Testis (tissue), 3 donors: ENCODE measurements around the gene MAML2. TPM values are rescaled to one million over a fixed set of nuclear protein-coding genes. Genes with fewer than 3 reads are reported as not detected.
A peak's percentile ranks its signal among the peaks of the same experiment; 100 is the strongest.

Experiments used
- DNase-seq: peaks from one replicate; pipeline ENCODE4 v3.0.0-alpha.2; 2019
- H3K27ac ChIP-seq, 2 donors: fragments of 200-600 bp; sonication (generic); one replicate each; pipeline ENCODE4 v1.5.1; 2019
- H3K27me3 ChIP-seq: fragments of 200-600 bp; sonication (generic); one replicate; pipeline ENCODE4 v1.5.1; 2019
- H3K36me3 ChIP-seq: fragments of 200-600 bp; sonication (generic); one replicate; pipeline ENCODE4 v1.5.1; 2017; ENCODE audit warnings: low read depth; ENCODE audit errors: missing control alignments
- H3K4me1 ChIP-seq: fragments of 200-600 bp; sonication (generic); one replicate; pipeline ENCODE4 v1.5.1; 2019
- H3K4me3 ChIP-seq, 2 donors: fragments of 200-600 bp; sonication (generic); one replicate each; pipeline ENCODE4 v1.5.1; 2017 to 2019
- H3K9me3 ChIP-seq: fragments of 200-600 bp; sonication (generic); one replicate; pipeline ENCODE4 v1.5.1; 2017
- CTCF ChIP-seq, 3 experiments: fragments of 450-650 bp in 2 of 3; fragments of 200-600 bp in 1 of 3; sonication (generic) in 1 of 3; IDR thresholded peaks; one replicate each; pipeline ENCODE4 v1.5.1; 2016 to 2019; ENCODE audit warnings: antibody characterized with exemption in 3 of 3, mild to moderate bottlenecking in 2 of 3, moderate library complexity in 1 of 3
- POLR2A ChIP-seq: fragments of 450-650 bp; IDR thresholded peaks from one replicate; pipeline ENCODE4 v1.6.1; 2017; ENCODE audit warnings: antibody characterized with exemption, mild to moderate bottlenecking, moderate library complexity
- WGBS, 2 donors: methylation state at CpG; one replicate each; pipeline ENCODE4 v1.1.5; 2018; 5-methylcytosine and 5-hydroxymethylcytosine counted together
- intact Hi-C: fragments of 100-400 bp; cut with DNase I; formaldehyde crosslinking; loops from one replicate; pipeline ENCODE4 v1.15.1; 2023; ENCODE audit warnings: low total_unique reads
- polyA plus RNA-seq: library from polyadenylated mRNA; stranded (reverse); fragments of 350-450 nt; fragmentation: Illumina TruSeq; extraction: RNeasy Lipid Tissue Mini Kit (QIAGEN cat#74804); gene quantifications from one replicate; pipeline ENCODE4 v1.2.3, GENCODE V29; 2014; ENCODE audit warnings: low read depth, low replicate concordance; ENCODE audit not compliant: insufficient read depth
- total RNA-seq, 2 donors: library from RNA; depleted of rRNA; stranded (reverse); fragments of >200 nt; gene quantifications; one replicate each; pipeline ENCODE4 v1.2.3, GENCODE V29; 2016

Gene MAML2
- total and polyA plus RNA-seq, 3 donors from 2014 or later, result 5.1 to 23.6 (median 17.6) TPM

DNA sequence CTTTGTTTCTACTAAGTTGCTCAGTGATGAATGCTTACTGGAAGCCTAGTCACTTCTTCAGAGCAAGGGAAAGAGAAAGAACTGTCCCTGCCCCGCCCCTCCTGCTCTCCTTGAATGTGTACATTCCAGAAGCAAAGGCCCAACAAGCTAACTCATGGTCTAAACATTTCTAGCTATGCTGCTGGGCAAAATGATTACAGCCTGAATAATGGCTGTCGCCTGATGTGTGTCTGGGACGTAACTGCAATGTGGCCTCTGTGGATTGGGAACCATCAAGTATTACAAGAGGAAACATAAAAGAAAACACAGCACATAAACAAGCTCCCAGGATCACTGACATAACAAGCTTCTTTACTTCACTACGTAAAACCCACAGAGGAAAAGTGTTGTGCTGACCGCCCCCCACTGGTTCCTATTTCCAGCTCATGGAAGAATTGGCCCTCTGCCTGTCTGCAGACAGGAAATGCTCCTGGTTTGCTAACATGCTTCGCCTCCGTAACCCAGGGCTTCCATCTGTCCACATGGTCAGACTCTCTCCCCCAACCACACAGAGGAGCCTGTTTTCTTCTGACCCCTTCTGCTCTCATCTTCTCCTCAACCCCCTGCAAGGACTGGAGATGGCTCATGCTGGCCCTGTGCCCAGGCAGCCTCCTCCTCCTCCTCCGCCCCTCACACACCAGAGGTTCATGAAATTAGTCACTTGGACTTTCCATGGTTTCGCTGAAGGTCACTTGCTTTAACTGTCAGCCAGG, 187.2 kb downstream of the MAML2 start:
- Histone ChIP-seq H3K27me3 (no peaks in the 10 kb centered on the region), H3K4me3 (no peak overlapping the region), H3K9me3 (no peaks in the 10 kb centered on the region), H3K27ac (peak overlapping the region; percentile 47 to 79), H3K36me3 (no peaks in the 10 kb centered on the region), H3K4me1 (peaks cover 37% of the 10 kb centered on the region)
- intact Hi-C loops, result no loop called here
- WGBS, 2 donors, result 45 to 52% methylated on average over 9 of the region's 9 CpGs
- no peak for TF ChIP-seq POLR2A
- no peak for TF ChIP-seq CTCF (IDR thresholded peaks at IDR 0.05)
- peak; percentile 69 for DNase-seq

- intact Hi-C loops, result no loop called here
- Histone ChIP-seq H3K4me1 (peaks cover 37% of the 10 kb centered on the region), H3K36me3 (no peaks in the 10 kb centered on the region), H3K27ac (peak overlapping the region; percentile 18 to 79), H3K4me3 (no peak overlapping the region), H3K9me3 (no peaks in the 10 kb centered on the region), H3K27me3 (no peaks in the 10 kb centered on the region)
- 56 to 69% methylated on average over 7 of the region's 7 CpGs for WGBS, 2 donors
- DNase-seq, result peak; percentile 52
- TF ChIP-seq CTCF (IDR thresholded peaks at IDR 0.05) (no peak), POLR2A (no peak)
These were observed 188.0 kb downstream of the MAML2 start for GRCh38 chr11:96154802-96155520.

DNA sequence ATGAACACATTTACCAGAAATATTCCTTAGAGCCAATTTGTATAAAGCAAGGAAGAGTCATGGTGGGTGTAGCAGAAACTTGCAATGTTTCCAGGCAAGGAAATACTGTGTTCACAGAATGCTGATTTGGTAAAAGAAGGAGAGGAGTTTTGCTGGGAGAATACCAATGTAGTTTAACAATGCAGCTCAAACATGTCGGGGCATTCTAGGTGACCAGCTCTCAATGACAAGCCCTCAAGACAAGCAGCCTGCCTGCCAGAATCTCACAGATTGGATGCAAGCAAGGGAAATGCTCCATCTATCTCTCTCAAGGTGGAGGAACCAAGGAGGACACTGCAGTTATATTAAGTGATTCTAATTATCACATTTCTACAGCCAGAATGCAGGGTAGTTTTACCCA, 190.4 kb downstream of the MAML2 start:
- H3K4me3 ChIP-seq, result no peak overlapping the region
- intact Hi-C loops, result no loop called here
- no peaks in the 10 kb centered on the region for H3K27me3 ChIP-seq
- H3K27ac ChIP-seq, result no peak overlapping the region
- WGBS, 2 donors, result 93 to 100% methylated on average over 1 of the region's 1 CpG
- H3K36me3 ChIP-seq, result no peaks in the 10 kb centered on the region
- TF ChIP-seq POLR2A, result no peak
- no peak for TF ChIP-seq CTCF (IDR thresholded peaks at IDR 0.05)
- no peaks in the 10 kb centered on the region for H3K9me3 ChIP-seq
- no peak for DNase-seq
- H3K4me1 ChIP-seq, result peaks cover 35% of the 10 kb centered on the region

- no peak for DNase-seq
- WGBS, 2 donors, result 89 to 95% methylated on average over 3 of the region's 3 CpGs
- Histone ChIP-seq H3K9me3 (no peaks in the 10 kb centered on the region), H3K27ac (no peak overlapping the region), H3K4me3 (no peak overlapping the region), H3K36me3 (no peaks in the 10 kb centered on the region), H3K4me1 (peaks cover 24% of the 10 kb centered on the region), H3K27me3 (no peaks in the 10 kb centered on the region)
- TF ChIP-seq CTCF (IDR thresholded peaks at IDR 0.05), result no peak
- no peak for TF ChIP-seq POLR2A
- intact Hi-C loops, result no loop called here
These were observed 191.5 kb downstream of the MAML2 start for GRCh38 chr11:96151501-96151900.
